ENCODE results near the gene NPRL2. TPM values are rescaled to one million over a fixed set of nuclear protein-coding genes. Genes with fewer than 3 reads are reported as not detected.

The NPRL2 gene
- total and polyA plus RNA-seq, 2 of the 13 experiments (the other 11 are each of a cell fraction or from before 2014, with no cell fraction given), result 30.6 to 51.4 TPM

- TF ChIP-seq ZNF800 (CRISPR knock-in tag; IDR thresholded peaks at IDR 0.05) (peak; percentile 65), ZNF629 (CRISPR knock-in tag; conservative IDR thresholded peaks at IDR 0.05) (no peak), ZNF619 (CRISPR knock-in tag; IDR thresholded peaks at IDR 0.05) (no peak), ZNF839 (CRISPR knock-in tag; IDR thresholded peaks at IDR 0.05; ENCODE audit: borderline replicate concordance) (no peak), ZMYM3 (CRISPR knock-in tag; IDR thresholded peaks at IDR 0.05) (0 out of 2 replicates have a peak, but pooled peaks have one; percentile 41), CBFB (CRISPR knock-in tag; IDR thresholded peaks at IDR 0.05) (peak; percentile 78), ATF1 (CRISPR knock-in tag; IDR thresholded peaks at IDR 0.05) (no peak; the same call in 1 of the 2 replicates), ZNF253 (CRISPR knock-in tag; IDR thresholded peaks at IDR 0.05; ENCODE audit: borderline replicate concordance) (peak; percentile 63; the same call in 1 of the 2 replicates), NPAS2 (CRISPR knock-in tag; IDR thresholded peaks at IDR 0.05; ENCODE audit: borderline replicate concordance) (no peak), ZNF850 (CRISPR knock-in tag; conservative IDR thresholded peaks at IDR 0.05) (no peak), JUND (CRISPR knock-in tag; IDR thresholded peaks at IDR 0.05) (0 out of 2 replicates have a peak, but pooled peaks have one; percentile 9), CBX5 (CRISPR knock-in tag; IDR thresholded peaks at IDR 0.05; ENCODE audit: borderline replicate concordance) (peak; percentile 49; the same call in 1 of the 2 replicates), MZF1 (CRISPR knock-in tag; IDR thresholded peaks at IDR 0.05; ENCODE audit: borderline replicate concordance) (peak; percentile 21; the same call in 1 of the 2 replicates)
- TF ChIP-seq, protein P1, sequence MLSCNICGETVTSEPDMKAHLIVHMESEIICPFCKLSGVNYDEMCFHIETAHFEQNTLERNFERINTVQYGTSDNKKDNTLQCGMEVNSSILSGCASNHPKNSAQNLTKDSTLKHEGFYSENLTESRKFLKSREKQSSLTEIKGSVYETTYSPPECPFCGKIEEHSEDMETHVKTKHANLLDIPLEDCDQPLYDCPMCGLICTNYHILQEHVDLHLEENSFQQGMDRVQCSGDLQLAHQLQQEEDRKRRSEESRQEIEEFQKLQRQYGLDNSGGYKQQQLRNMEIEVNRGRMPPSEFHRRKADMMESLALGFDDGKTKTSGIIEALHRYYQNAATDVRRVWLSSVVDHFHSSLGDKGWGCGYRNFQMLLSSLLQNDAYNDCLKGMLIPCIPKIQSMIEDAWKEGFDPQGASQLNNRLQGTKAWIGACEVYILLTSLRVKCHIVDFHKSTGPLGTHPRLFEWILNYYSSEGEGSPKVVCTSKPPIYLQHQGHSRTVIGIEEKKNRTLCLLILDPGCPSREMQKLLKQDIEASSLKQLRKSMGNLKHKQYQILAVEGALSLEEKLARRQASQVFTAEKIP (CRISPR knock-in tag; IDR thresholded peaks at IDR 0.05; ENCODE audit: borderline replicate concordance), result no peak
- TF ChIP-seq, protein P2, sequence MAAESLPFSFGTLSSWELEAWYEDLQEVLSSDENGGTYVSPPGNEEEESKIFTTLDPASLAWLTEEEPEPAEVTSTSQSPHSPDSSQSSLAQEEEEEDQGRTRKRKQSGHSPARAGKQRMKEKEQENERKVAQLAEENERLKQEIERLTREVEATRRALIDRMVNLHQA (CRISPR knock-in tag; IDR thresholded peaks at IDR 0.05), result no peak
- TF ChIP-seq, protein P3, sequence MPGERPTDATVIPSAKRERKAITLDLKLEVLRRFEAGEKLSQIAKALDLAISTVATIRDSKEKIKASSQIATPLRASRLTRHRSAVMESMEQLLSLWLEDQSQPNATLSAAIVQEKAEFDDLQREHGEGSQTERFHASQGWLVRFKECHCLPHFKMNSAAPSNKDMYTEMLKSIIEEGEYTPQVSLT (CRISPR knock-in tag; IDR thresholded peaks at IDR 0.05; ENCODE audit: borderline replicate concordance, low read depth), result 0 out of 2 replicates have a peak, but pooled peaks have one; percentile 32
- TF ChIP-seq, protein P4, sequence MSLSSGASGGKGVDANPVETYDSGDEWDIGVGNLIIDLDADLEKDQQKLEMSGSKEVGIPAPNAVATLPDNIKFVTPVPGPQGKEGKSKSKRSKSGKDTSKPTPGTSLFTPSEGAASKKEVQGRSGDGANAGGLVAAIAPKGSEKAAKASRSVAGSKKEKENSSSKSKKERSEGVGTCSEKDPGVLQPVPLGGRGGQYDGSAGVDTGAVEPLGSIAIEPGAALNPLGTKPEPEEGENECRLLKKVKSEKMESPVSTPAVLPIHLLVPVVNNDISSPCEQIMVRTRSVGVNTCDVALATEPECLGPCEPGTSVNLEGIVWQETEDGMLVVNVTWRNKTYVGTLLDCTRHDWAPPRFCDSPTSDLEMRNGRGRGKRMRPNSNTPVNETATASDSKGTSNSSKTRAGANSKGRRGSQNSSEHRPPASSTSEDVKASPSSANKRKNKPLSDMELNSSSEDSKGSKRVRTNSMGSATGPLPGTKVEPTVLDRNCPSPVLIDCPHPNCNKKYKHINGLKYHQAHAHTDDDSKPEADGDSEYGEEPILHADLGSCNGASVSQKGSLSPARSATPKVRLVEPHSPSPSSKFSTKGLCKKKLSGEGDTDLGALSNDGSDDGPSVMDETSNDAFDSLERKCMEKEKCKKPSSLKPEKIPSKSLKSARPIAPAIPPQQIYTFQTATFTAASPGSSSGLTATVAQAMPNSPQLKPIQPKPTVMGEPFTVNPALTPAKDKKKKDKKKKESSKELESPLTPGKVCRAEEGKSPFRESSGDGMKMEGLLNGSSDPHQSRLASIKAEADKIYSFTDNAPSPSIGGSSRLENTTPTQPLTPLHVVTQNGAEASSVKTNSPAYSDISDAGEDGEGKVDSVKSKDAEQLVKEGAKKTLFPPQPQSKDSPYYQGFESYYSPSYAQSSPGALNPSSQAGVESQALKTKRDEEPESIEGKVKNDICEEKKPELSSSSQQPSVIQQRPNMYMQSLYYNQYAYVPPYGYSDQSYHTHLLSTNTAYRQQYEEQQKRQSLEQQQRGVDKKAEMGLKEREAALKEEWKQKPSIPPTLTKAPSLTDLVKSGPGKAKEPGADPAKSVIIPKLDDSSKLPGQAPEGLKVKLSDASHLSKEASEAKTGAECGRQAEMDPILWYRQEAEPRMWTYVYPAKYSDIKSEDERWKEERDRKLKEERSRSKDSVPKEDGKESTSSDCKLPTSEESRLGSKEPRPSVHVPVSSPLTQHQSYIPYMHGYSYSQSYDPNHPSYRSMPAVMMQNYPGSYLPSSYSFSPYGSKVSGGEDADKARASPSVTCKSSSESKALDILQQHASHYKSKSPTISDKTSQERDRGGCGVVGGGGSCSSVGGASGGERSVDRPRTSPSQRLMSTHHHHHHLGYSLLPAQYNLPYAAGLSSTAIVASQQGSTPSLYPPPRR (CRISPR knock-in tag; IDR thresholded peaks at IDR 0.05; ENCODE audit: borderline replicate concordance), result no peak
- TF ChIP-seq, protein P5, sequence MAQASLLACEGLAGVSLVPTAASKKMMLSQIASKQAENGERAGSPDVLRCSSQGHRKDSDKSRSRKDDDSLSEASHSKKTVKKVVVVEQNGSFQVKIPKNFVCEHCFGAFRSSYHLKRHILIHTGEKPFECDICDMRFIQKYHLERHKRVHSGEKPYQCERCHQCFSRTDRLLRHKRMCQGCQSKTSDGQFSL (CRISPR knock-in tag; IDR thresholded peaks at IDR 0.05), result no peak
Observed at GRCh38 chr3:50298836-50299637, 51.5 kb downstream of the NPRL2 start, which contains the start of the genes HYAL3 and NAA80 (continued).

Data from HepG2 (cell line).